Activated T-helper 1 cell treated with anti-CD3 and anti-CD28 coated beads, Interleukin-12 subunit alpha, Interleukin-12 subunit beta, Interleukin-2, Interleukin-4 antibody, amounts not matched to agents 30 ng/mL and 10 ng/mL and 1 ng/mL, durations not matched to agents 14 hours and 24 hours and 36 hours (primary cell): ENCODE data around the gene RHBDL3. TPM values are rescaled to one million over a fixed set of nuclear protein-coding genes. Genes with fewer than 3 reads are reported as not detected.
"Not testable (repeated sequence)": the region's sequence is repeated elsewhere in the genome, so short reads cannot be mapped to it uniquely, and the experiment has no call there.

Experiments
- DNase-seq: peaks from one replicate; pipeline ENCODE4 v3.0.0; 2021; ENCODE audit warnings: low spot score
- H3K27ac Mint-ChIP-seq: one replicate; pipeline ENCODE4 v1.8.0; 2021; ENCODE audit warnings: mild to moderate bottlenecking, mixed read lengths
- H3K27me3 Mint-ChIP-seq: one replicate; pipeline ENCODE4 v1.8.0; 2022; ENCODE audit warnings: mild to moderate bottlenecking, moderate library complexity, mixed read lengths; ENCODE audit not compliant: insufficient read depth
- H3K36me3 Mint-ChIP-seq: one replicate; pipeline ENCODE4 v1.8.0; 2021; ENCODE audit warnings: low read depth, mixed read lengths
- H3K4me1 Mint-ChIP-seq: one replicate; pipeline ENCODE4 v1.8.0; 2021; ENCODE audit warnings: low read depth, mixed read lengths
- H3K4me3 Mint-ChIP-seq: one replicate; pipeline ENCODE4 v1.8.0; 2021; ENCODE audit warnings: mild to moderate bottlenecking, moderate library complexity, mixed read lengths
- H3K9me3 Mint-ChIP-seq: one replicate; pipeline ENCODE4 v1.8.0; 2021; ENCODE audit warnings: mixed read lengths
- intact Hi-C: fragments of 100-400 bp; cut with micrococcal nuclease; formaldehyde crosslinking; loops from one replicate; pipeline ENCODE4 v1.15.1; 2024
- total RNA-seq: library from RNA; stranded (reverse); gene quantifications from 2 replicates; pipeline ENCODE4 v1.2.3, GENCODE V29; 2022

Gene RHBDL3
- total RNA-seq, 1 donor from 2014 or later: 0.26 TPM

- intact Hi-C loops: loop anchor here (10.0 kb wide), 1 partner anchor 1374 kb away; the partner anchor contains the start of gene RNF135
- no peak overlapping the region for H3K27ac Mint-ChIP-seq
- no peaks in the 10 kb centered on the region for H3K9me3 Mint-ChIP-seq
These were observed 82.8 kb downstream of the RHBDL3 start for GRCh38 chr17:32348483-32348800.

GRCh38 chr17:32349503-32349853 lies 83.8 kb downstream of the RHBDL3 start:
- intact Hi-C loops: loop anchor here (10.0 kb wide), 1 partner anchor 1375 kb away; the partner anchor contains the start of gene RNF135
- Mint-ChIP-seq H3K36me3 (peaks cover 29% of the 10 kb centered on the region), H3K27ac (peak overlapping the region; percentile 99), H3K9me3 (no peaks in the 10 kb centered on the region), H3K4me1 (peaks cover 40% of the 10 kb centered on the region), H3K4me3 (peak overlapping the region; percentile 99), H3K27me3 (no peaks in the 10 kb centered on the region)
- DNase-seq: no peak

More at GRCh38 chr17:32348483-32348800, 82.8 kb downstream of the RHBDL3 start:
- Mint-ChIP-seq H3K4me1 (peaks cover 37% of the 10 kb centered on the region), H3K4me3 (peak overlapping the region; percentile 99), H3K27me3 (no peaks in the 10 kb centered on the region), H3K36me3 (peaks cover 29% of the 10 kb centered on the region)
- DNase-seq: no peak

GRCh38 chr17:32349854-32350665 lies 84.4 kb downstream of the RHBDL3 start, which contains the start of gene ZNF207:
Gene ZNF207, plus strand, starts transcription at chr17:32350157. Its CDS starts 129 bp downstream, at chr17:32350286.
- Mint-ChIP-seq H3K27me3 (no peaks in the 10 kb centered on the region), H3K4me1 (peaks cover 46% of the 10 kb centered on the region), H3K9me3 (no peaks in the 10 kb centered on the region), H3K4me3 (peak within 1 kb of the TSS; percentile 99), H3K36me3 (peaks cover 32% of the 10 kb centered on the region), H3K27ac (peak within 1 kb of the TSS; percentile 99)
- intact Hi-C loops: loop anchor here (1.0 to 10.0 kb wide), 9 partner anchors 9 to 1375 kb away; partner anchors contain the start of genes LRRC37B, MYO1D, PSMD11 and RHOT1
- peak; percentile 94 for DNase-seq

- H3K9me3 Mint-ChIP-seq: no peaks in the 10 kb centered on the region
- peak overlapping the region; percentile 99 for H3K27ac Mint-ChIP-seq
- H3K36me3 Mint-ChIP-seq: peaks cover 39% of the 10 kb centered on the region
- intact Hi-C loops: loop anchor here (1.0 to 5.0 kb wide), 8 partner anchors 10 to 526 kb away; partner anchors contain the start of genes LRRC37B, MYO1D, PSMD11 and RHOT1
- no peaks in the 10 kb centered on the region for H3K27me3 Mint-ChIP-seq
- H3K4me1 Mint-ChIP-seq: peaks cover 54% of the 10 kb centered on the region
- peak overlapping the region; percentile 99 for H3K4me3 Mint-ChIP-seq
- peak; percentile 34 for DNase-seq
These were observed 85.2 kb downstream of the RHBDL3 start for GRCh38 chr17:32350666-32351418.

- H3K27me3 Mint-ChIP-seq, H3K9me3 Mint-ChIP-seq, H3K27ac Mint-ChIP-seq, DNase-seq: not testable (repeated sequence)
- Mint-ChIP-seq H3K36me3 (peaks cover 45% of the 10 kb centered on the region), H3K4me1 (peaks cover 65% of the 10 kb centered on the region), H3K4me3 (peak overlapping the region; percentile 99)
- intact Hi-C loops: loop anchor here (5.0 kb wide), 2 partner anchors 210 to 345 kb away; partner anchors contain the start of genes LRRC37B and RHOT1
These were observed 87.1 kb downstream of the RHBDL3 start for GRCh38 chr17:32352734-32353133.

- no peak for DNase-seq
- Mint-ChIP-seq H3K27me3 (no peaks in the 10 kb centered on the region), H3K9me3 (no peaks in the 10 kb centered on the region), H3K4me3 (peak overlapping the region; percentile 21), H3K27ac (no peak overlapping the region), H3K36me3 (peaks cover 47% of the 10 kb centered on the region), H3K4me1 (peaks cover 52% of the 10 kb centered on the region)
- intact Hi-C loops: no loop called here
These were observed 90.2 kb downstream of the RHBDL3 start for GRCh38 chr17:32355649-32356377.

GRCh38 chr17:32356378-32356743 lies 90.7 kb downstream of the RHBDL3 start:
- Mint-ChIP-seq H3K9me3 (no peaks in the 10 kb centered on the region), H3K4me1 (peaks cover 54% of the 10 kb centered on the region), H3K27me3 (no peaks in the 10 kb centered on the region), H3K27ac (no peak overlapping the region), H3K4me3 (peak overlapping the region; percentile 13), H3K36me3 (peaks cover 49% of the 10 kb centered on the region)
- DNase-seq: no peak
- intact Hi-C loops: no loop called here

- Mint-ChIP-seq H3K4me3 (peak overlapping the region; percentile 13), H3K36me3 (peaks cover 46% of the 10 kb centered on the region), H3K4me1 (peaks cover 51% of the 10 kb centered on the region), H3K27me3 (no peaks in the 10 kb centered on the region), H3K9me3 (no peaks in the 10 kb centered on the region), H3K27ac (no peak overlapping the region)
- intact Hi-C loops: no loop called here
- no peak for DNase-seq
These were observed 91.1 kb downstream of the RHBDL3 start for GRCh38 chr17:32356750-32357149.

GRCh38 chr17:32357615-32358014 lies 92.0 kb downstream of the RHBDL3 start:
- Mint-ChIP-seq H3K36me3 (peaks cover 49% of the 10 kb centered on the region), H3K4me1 (peaks cover 56% of the 10 kb centered on the region), H3K27ac (no peak overlapping the region), H3K9me3 (no peaks in the 10 kb centered on the region), H3K4me3 (no peak overlapping the region), H3K27me3 (no peaks in the 10 kb centered on the region)
- no peak for DNase-seq
- intact Hi-C loops: no loop called here

- H3K27me3 Mint-ChIP-seq: no peaks in the 10 kb centered on the region
- peaks cover 60% of the 10 kb centered on the region for H3K36me3 Mint-ChIP-seq
- no peaks in the 10 kb centered on the region for H3K9me3 Mint-ChIP-seq
- H3K4me1 Mint-ChIP-seq: peaks cover 32% of the 10 kb centered on the region
- no peak for DNase-seq
- no peak overlapping the region for H3K27ac Mint-ChIP-seq
- intact Hi-C loops: loop anchor here (2.0 kb wide), 1 partner anchor 16 kb away; no protein-coding TSS in a partner anchor
- no peak overlapping the region for H3K4me3 Mint-ChIP-seq
These were observed 95.6 kb downstream of the RHBDL3 start for GRCh38 chr17:32361270-32361669.

- intact Hi-C loops: loop anchor here (2.0 kb wide), 1 partner anchor 20 kb away; the partner anchor contains the start of gene ZNF207
- Mint-ChIP-seq H3K9me3 (no peaks in the 10 kb centered on the region), H3K4me1 (peaks cover 23% of the 10 kb centered on the region), H3K4me3 (no peak overlapping the region), H3K27ac (no peak overlapping the region), H3K36me3 (peaks cover 51% of the 10 kb centered on the region), H3K27me3 (no peaks in the 10 kb centered on the region)
- no peak for DNase-seq
These were observed 104.8 kb downstream of the RHBDL3 start for GRCh38 chr17:32370426-32370825.
